ENCODE results near the gene LCOR.
A peak's percentile ranks its signal among the peaks of the same experiment; 100 is the strongest.

LCOR gene

DNA sequence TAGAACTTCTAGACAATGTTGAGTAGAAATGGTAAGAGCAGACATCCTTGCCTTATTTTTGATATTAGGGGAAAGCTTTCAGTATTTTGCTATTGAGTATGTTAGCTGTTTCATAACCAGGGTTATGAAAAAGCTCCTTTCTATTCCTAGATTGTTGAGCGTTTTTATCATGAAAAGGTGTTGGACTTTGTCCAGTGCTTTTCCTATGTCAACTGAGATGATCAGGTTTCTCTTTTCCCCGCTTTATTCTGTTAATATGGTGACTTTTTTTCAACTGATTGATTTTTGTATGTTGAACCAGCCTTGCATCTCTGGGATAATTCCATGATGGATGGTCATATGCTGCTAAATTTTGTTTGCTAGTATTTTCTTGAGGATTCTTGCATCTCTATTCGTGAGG is 58.5 kb downstream of the LCOR start:
- DNase-seq, result no peak

DNA sequence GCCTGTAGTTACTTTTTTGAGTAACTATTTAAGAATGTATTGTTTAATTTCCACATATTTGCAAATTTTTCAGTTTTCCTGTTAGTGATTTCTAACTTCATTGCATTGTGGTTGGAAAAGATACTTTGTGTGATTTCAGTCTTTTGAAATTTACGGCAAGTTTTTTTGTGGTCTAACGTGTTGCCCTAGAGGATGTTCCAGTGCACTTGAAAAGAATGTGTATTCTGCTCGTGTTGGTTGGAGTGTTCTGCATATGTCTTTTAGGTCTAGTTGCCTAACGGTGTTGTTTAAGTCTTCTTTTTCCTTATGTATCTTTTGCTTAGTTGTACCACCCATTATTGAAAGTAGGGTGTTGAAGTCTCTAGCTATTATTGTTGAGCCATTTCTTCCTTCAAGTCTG is 59.7 kb downstream of the LCOR start:
- DNase-seq, result no peak

DNA sequence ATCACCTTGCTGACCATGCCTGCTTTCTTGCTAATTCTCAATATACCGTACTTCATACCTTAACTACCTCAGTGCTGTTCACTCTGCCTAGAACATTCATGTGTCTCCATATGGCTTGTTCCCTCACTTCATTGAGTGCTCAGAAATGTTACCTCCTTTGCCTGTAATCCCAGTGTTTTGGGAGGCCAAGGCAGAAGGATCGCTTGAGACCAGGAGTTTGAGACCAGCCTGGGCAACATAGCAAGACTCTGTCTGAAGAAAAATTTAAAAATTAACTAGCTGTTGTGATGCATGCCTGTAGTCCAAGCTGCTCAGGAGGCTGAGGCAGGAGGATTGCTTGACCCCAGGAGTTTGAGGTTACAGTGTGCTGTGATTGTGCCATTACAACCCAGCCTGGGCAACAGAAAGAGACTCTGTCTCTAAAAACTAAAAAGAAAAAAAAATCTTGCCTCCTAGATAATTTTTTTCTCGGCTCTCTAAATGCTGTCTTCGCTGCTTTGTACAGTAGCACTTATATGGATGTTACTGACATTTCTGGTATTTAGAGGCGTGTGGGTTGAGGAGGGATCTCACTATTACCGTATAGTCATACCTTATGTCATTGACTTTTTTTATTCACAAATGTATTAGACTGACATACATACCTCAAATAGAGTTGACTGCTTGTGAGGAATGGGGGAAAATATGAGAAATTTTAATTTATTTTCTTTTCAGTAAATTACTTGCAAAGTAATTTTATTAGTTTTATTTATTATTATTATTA is 63.7 kb downstream of the LCOR start:
- DNase-seq, result no peak

DNA sequence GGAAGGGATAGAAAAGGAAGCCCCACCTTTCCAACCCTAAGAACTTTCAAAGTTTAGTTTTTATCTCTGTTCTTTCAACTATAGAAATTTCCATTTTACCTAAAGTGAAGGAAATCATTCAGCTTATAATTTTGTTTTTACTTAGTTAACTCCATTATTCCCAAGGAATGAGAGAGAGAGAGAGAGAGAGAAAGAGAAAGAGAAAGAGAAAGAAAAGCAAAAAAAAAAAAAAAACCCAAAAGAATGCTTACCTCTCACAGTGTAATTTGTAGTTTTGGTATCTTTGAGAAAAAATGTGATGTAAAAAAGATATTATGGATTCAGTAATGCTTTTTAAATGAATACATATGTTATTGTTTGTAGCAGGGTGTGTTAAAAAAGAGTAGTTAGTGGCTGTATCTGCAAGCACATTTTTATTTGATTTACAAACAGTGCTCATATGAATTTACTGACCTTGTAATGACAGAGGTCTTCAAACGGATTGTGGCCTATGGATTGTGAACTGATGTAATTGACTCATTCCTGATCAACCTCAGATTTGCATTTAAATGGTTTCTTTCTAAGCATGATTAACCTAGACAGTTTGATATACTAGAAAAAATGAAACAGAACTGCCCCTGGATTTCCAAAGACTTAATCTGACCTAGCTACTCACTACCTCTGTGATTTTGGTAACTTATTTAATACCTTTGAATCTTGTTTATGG is 64.9 kb downstream of the LCOR start:
- DNase-seq, result no peak

DNA sequence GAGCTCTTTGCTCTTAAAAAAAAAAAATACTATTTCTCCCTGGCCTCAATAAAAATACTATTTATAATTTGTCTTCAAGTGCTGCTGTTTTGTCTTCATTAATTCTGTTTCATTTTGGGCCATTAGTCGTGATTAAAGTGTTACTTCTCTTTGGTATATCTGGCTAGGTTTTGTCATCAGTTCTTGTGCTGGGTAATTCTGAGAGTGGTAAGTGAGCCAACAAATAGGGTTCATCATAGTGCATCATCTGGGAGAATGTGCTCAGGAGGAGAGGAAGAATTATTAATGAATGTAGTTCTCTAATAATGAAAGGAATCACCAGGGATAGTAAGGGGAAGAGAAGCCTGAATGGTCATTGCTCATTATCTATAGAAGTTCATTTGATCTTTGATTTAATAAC is 70.0 kb downstream of the LCOR start:
- DNase-seq, result no peak

DNA sequence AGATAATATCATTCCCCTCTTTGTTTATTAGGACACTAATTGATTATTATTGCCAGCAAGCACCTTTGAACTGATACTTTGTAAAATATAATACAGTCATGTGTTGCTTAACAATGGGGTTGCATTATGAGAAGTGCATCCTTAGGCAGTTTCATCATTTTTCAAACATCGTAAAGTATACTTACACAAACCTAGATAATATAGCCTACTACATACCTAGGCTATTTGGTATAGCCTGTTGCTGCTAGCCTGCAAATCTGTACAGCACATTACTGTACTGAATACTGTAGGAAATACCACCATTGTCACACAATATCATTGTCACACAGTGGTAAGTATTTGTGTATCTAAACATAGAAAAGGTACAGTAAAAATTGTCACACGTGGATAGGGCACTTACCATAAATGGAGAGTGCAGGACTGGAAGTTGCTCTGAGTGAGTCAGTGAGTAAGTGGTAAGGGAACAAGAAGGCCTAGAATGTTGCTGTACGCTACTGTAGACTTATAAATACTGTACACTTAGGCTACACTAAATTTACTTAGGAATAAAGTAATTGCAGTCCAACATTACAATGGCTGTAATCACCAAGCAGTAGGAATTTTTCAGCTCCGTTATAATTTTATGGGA is 70.7 kb downstream of the LCOR start:
- DNase-seq, result no peak

GRCh38 chr10:96904648-96905047 is 72.5 kb downstream of the LCOR start:
- no peak for DNase-seq

GRCh38 chr10:96906864-96907263 is 74.8 kb downstream of the LCOR start:
- DNase-seq, result no peak

DNA sequence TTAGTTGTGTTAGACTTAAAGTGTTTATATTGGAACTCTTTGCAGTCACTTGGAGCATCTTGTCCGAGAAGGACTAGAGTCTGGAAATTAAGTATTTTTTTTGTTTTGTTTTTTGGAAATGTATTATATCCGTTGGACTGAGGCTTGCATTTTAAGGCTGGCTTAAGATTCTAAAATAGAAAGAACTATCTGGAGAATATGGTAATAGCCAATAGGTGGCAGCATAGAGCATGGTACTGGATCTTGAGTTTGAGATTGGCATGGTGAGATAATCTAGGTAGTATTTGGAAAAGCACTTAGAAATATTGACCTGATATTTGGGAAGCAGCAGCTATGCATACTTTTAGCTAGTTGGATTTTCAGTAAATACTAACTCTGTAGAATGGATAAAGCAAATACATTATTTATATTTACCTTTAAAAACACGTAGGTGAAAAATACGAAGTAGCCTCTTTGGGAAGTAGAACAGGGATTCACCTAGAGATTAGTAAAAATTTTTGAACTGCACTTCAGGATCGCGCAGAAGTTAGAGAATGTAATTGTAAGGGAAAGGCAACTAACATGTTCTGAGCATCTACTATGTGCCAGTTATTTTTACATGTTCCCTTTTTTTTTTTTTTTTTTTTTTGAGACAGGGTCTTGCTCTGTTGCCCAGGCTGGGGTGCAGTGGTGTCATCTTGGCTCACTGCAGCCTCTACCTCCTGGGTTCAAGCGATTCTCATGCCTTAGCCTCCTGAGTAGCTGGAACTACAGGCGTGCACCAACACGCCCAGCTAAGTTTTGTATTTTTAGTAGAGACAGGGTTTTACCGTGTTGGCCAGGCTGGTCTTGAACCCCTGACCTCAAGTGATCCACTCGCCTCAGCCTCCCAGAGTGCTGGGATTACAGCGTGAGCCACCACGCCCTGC is 78.6 kb downstream of the LCOR start:
- DNase-seq, result peak in 1 of 2 experiments; percentile 9

GRCh38 chr10:96912405-96912804 is 80.3 kb downstream of the LCOR start:
- no peak for DNase-seq

GRCh38 chr10:96913906-96914305 is 81.8 kb downstream of the LCOR start:
- DNase-seq, result no peak

- DNase-seq, result no peak
Observed at GRCh38 chr10:96917628-96918027, 85.5 kb downstream of the LCOR start.

GRCh38 chr10:96918214-96919002 is 86.3 kb downstream of the LCOR start:
- DNase-seq, result no peak

DNA sequence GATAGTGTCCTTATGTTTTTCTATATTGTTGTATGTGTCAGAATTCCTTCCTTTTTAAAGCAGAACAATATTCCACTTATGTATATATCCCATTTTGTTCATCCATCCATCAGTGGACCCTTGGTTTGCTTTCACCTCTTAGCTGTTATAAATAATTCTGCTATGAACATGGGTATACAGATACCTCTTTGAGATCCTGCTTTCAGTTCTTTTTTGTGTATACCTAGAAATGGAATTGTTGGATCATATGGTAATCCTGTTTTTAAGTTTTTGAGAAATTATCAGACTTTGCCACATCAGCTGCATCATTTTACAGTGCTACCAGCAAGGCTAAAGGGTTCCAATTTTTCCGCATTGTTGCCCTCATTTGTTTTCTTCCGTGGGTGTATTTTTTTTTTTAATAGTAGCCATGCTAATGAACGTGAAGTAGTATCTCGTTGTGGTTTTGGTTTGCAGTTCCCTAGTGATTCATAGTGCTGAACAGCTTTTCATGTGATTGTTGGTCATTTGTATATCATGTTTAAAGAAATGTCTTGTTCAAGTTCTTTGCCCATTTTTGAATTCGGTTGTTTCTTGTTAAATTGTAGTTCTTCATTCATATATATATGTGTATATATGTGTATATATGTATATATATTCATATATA is 87.8 kb downstream of the LCOR start:
- no peak for DNase-seq

GRCh38 chr10:96921655-96922054 is 89.6 kb downstream of the LCOR start:
- no peak for DNase-seq

- DNase-seq, result no peak
Observed at GRCh38 chr10:96922978-96923948, 91.2 kb downstream of the LCOR start.

DNA sequence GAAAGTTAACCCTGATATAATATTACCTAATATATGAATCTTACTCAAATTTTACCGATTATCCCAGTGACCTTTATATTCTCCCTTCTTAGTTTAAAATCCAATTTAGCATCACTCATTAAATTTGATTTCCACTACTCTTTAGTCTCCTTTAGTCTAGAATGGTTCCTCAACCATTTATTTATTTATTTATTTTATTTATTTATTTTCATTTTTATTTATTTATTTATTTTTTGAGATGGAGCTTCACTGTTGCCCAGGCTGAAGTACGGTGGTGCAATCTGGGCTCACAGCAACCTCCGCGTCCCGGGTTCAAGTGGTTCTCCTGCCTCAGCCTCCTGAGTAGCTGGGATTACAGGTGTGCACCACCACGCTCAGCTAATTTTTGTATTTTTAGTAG is 92.8 kb downstream of the LCOR start:
- DNase-seq, result no peak

DNA sequence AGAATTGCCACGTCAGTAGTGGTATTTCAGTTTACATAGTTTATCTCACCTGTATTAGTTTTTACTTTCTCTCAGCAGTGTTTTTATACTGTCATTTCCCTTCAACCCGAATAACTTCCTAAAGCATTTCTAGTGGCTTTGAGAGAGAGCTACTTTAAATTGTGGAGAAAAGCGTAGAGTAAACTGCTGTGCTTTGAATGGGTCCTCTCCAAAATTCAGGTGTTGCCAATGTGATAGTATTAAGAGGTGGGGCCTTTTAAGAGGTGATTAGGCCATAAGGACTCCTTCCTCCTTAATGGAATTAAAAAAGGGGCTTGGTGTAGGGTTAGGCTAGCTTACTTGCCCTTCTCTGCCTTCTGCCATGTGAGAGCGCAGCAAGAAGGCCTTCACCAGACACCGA is 98.4 kb downstream of the LCOR start:
- peak in 1 of 2 experiments; percentile 11 for DNase-seq

- DNase-seq, result no peak
Observed at GRCh38 chr10:96935148-96935547, 103.0 kb downstream of the LCOR start.

GRCh38 chr10:96935810-96936209 is 103.7 kb downstream of the LCOR start:
- no peak for DNase-seq

Data from NCI-H524 (cell line).